HepG2 (cell line): ENCODE results near the gene KRTAP27-1. TPM values are rescaled to one million over a fixed set of nuclear protein-coding genes. Genes with fewer than 3 reads are reported as not detected.

ENCODE experiments used
- ATAC-seq: fragments of 200-7000 bp; cut with Tn5 transposase; 3 replicates; pipeline ENCODE4 v1.9.1; 2020; ENCODE audit warnings: mild to moderate bottlenecking, moderate library complexity
- BruUV-seq: library from RNA; stranded (reverse); fragments of 400-500 nt; replicated peaks from 2 replicates; lab custom pipeline; 2021; lab: Mats Ljungman, UMichigan
- CTCF ChIA-PET: fragments of 300-600 bp; formaldehyde crosslinking; extraction: SDS; loops from one replicate; lab custom pipeline; 2021; ENCODE audit warnings: low total read pairs, inconsistent platforms, low intra/inter-chr PET ratio; lab: Yijun Ruan, JAX
- POLR2A ChIA-PET: fragments of 350-600 bp; sonication (Branson Sonifier 250); formaldehyde crosslinking; loops from one replicate; lab custom pipeline; 2020; ENCODE audit warnings: antibody characterized with exemption, inconsistent platforms; lab: Yijun Ruan, JAX
- DNase-seq: peaks from one replicate; pipeline ENCODE4 v3.0.0-alpha.2; 2015; ENCODE audit warnings: low spot score
- FAIRE-seq: peaks from 3 replicates; lab custom pipeline; 2011; peaks lifted over from hg19 to GRCh38; lab: Jason Lieb, UNC
- H2AFZ ChIP-seq: one replicate; pipeline ENCODE4 v1.6.1; 2011; ENCODE audit warnings: low read length, inconsistent platforms
- H3K27ac ChIP-seq: fragments of 300-600 bp; 3 replicates; pipeline ENCODE4 v1.8.0; 2011; ENCODE audit warnings: mixed run types, mild to moderate bottlenecking, mixed read lengths, low read length, inconsistent platforms; ENCODE audit not compliant: insufficient read depth; ENCODE audit errors: extremely low read length
- H3K27me3 ChIP-seq, 2 experiments: fragments of 200-600 bp in 1 of 2; 2 replicates in 1 of 2; 3 replicates in 1 of 2; pipeline versions ENCODE4 v1.6.0 to v1.8.0; 2011; ENCODE audit warnings: low read length in 2 of 2, mild to moderate bottlenecking in 2 of 2, moderate library complexity in 2 of 2, inconsistent platforms in 1 of 2; ENCODE audit not compliant: insufficient read depth in 2 of 2, control insufficient read depth in 1 of 2
- H3K36me3 ChIP-seq, 2 experiments: fragments of 200-600 bp in 1 of 2; replicated peaks in 1 of 2; 2 replicates in 1 of 2; 3 replicates in 1 of 2; pipeline versions ENCODE4 v1.5.1 to v1.8.0; 2011; ENCODE audit warnings: low read length in 2 of 2, inconsistent platforms in 1 of 2; ENCODE audit not compliant: insufficient read depth in 2 of 2, control insufficient read depth in 1 of 2
- H3K4me1 ChIP-seq: 2 replicates; pipeline ENCODE4 v1.5.1; 2012; ENCODE audit warnings: low read length, inconsistent platforms; ENCODE audit not compliant: insufficient read depth
- H3K4me2 ChIP-seq: 2 replicates; pipeline ENCODE4 v1.6.0; 2011; ENCODE audit warnings: low read depth, low read length, inconsistent platforms
- H3K4me3 ChIP-seq, 3 experiments: fragments of 200-600 bp in 1 of 3; sonication (generic), shearing (Covaris generic) in 1 of 3; replicated peaks in 1 of 3; 2 replicates each; pipeline ENCODE4 v1.5.1; 2011 to 2016; ENCODE audit warnings: low read length in 3 of 3, inconsistent platforms in 2 of 3, low read depth in 2 of 3, mild to moderate bottlenecking in 2 of 3, control low read depth in 1 of 3, mixed read lengths in 1 of 3; ENCODE audit not compliant: insufficient read depth in 1 of 3
- H3K79me2 ChIP-seq: one replicate; pipeline ENCODE4 v1.6.1; 2011; ENCODE audit warnings: low read length, inconsistent platforms; ENCODE audit not compliant: insufficient read depth
- H3K9ac ChIP-seq: 2 replicates; pipeline ENCODE4 v1.6.0; 2011; ENCODE audit warnings: mild to moderate bottlenecking, low read depth, low read length, inconsistent platforms; ENCODE audit not compliant: insufficient read depth
- H3K9me3 ChIP-seq: 2 replicates; pipeline ENCODE4 v1.5.1; 2012; ENCODE audit warnings: mild to moderate bottlenecking, low read length
- H4K20me1 ChIP-seq: 2 replicates; pipeline ENCODE4 v1.6.0; 2011; ENCODE audit warnings: inconsistent platforms, mild to moderate bottlenecking, low read length, moderate library complexity; ENCODE audit not compliant: insufficient read depth
- ATM ChIP-seq: fragments of 450-650 bp; IDR thresholded peaks from 2 replicates; pipeline ENCODE4 v1.7.1; 2017; ENCODE audit warnings: mild to moderate bottlenecking, borderline replicate concordance
- CENPT ChIP-seq: sonication (generic); formaldehyde crosslinking; IDR thresholded peaks from 2 replicates; pipeline ENCODE4 v1.8.0; 2022; ENCODE audit warnings: low read depth, mild to moderate bottlenecking, moderate library complexity, missing genetic modification reagents
- ISL2 ChIP-seq: sonication (generic); formaldehyde crosslinking; IDR thresholded peaks from 2 replicates; pipeline ENCODE4 v1.5.0; 2020; ENCODE audit warnings: missing genetic modification reagents
- JDP2 ChIP-seq: sonication (generic); formaldehyde crosslinking; IDR thresholded peaks from 2 replicates; pipeline ENCODE4 v1.8.1; 2022; ENCODE audit warnings: missing genetic modification reagents, borderline replicate concordance
- KLF15 ChIP-seq: sonication (generic); formaldehyde crosslinking; IDR thresholded peaks from 2 replicates; pipeline ENCODE4 v1.8.1; 2023; ENCODE audit warnings: borderline replicate concordance, mild to moderate bottlenecking, inconsistent platforms, missing genetic modification reagents, mixed read lengths
- NFE2 ChIP-seq: sonication (generic); formaldehyde crosslinking; IDR thresholded peaks from 2 replicates; pipeline ENCODE4 v1.4.0; 2020; ENCODE audit warnings: missing genetic modification reagents
- NFKB2 ChIP-seq: sonication (generic); formaldehyde crosslinking; IDR thresholded peaks from 2 replicates; pipeline ENCODE4 v1.4.0; 2020; ENCODE audit warnings: missing genetic modification reagents, borderline replicate concordance
- NRL ChIP-seq: sonication (generic); formaldehyde crosslinking; IDR thresholded peaks from 2 replicates; pipeline ENCODE4 v1.5.0; 2020; ENCODE audit warnings: missing genetic modification reagents, mild to moderate bottlenecking, moderate library complexity, borderline replicate concordance
- XRCC5 ChIP-seq: fragments of 200-400 bp; formaldehyde crosslinking; optimal IDR thresholded peaks from 2 replicates; pipeline ENCODE3; 2017; ENCODE audit warnings: mild to moderate bottlenecking, low read length
- ZFP36 ChIP-seq: fragments of 150-350 bp; IDR thresholded peaks from 2 replicates; pipeline ENCODE4 v1.6.1; 2018; ENCODE audit warnings: borderline replicate concordance, low read length, low read depth; ENCODE audit not compliant: partially characterized antibody
- ZNF326 ChIP-seq: sonication (generic); formaldehyde crosslinking; IDR thresholded peaks from 2 replicates; pipeline ENCODE4 v1.4.0; 2020; ENCODE audit warnings: missing genetic modification reagents, borderline replicate concordance
- ZNF468 ChIP-seq: sonication (generic); formaldehyde crosslinking; IDR thresholded peaks from 2 replicates; pipeline ENCODE4 v1.8.0; 2022; ENCODE audit warnings: mild to moderate bottlenecking, moderate library complexity, missing genetic modification reagents
- ZNF530 ChIP-seq: sonication (generic); formaldehyde crosslinking; IDR thresholded peaks from 2 replicates; pipeline ENCODE4 v1.5.0; 2020; ENCODE audit warnings: low read depth, mild to moderate bottlenecking, missing genetic modification reagents
- ZNF563 ChIP-seq: sonication (generic); formaldehyde crosslinking; IDR thresholded peaks from 2 replicates; pipeline ENCODE4 v1.8.0; 2022; ENCODE audit warnings: mild to moderate bottlenecking, moderate library complexity, missing genetic modification reagents
- ZNF850 ChIP-seq: sonication (generic); formaldehyde crosslinking; conservative IDR thresholded peaks from 2 replicates; pipeline ENCODE4 v1.9.0; 2021; ENCODE audit warnings: mild to moderate bottlenecking, missing genetic modification reagents
- WGBS: methylation state at CpG from one replicate; pipeline ENCODE4 v1.1.6; 2017; ENCODE audit warnings: low lambda C conversion rate; 5-methylcytosine and 5-hydroxymethylcytosine counted together
- in situ Hi-C: cut with HindIII; loops from 2 replicates; pipeline ENCODE4 v1.10.0; 2017; ENCODE audit warnings: low pct_unique_long_range_greater_than_20kb; ENCODE audit not compliant: extremely low pct_ligation_motif_present
- intact Hi-C: fragments of 100-400 bp; cut with micrococcal nuclease; formaldehyde crosslinking; loops from one replicate; pipeline ENCODE4 v1.10.0; 2022; ENCODE audit not compliant: unreplicated experiment
- polyA plus RNA-seq, 8 experiments: library from polyadenylated mRNA; depleted of rRNA in 3 of 8; stranded (reverse) in 7 of 8; unstranded in 1 of 8; fragments of >200 nt; fragmentation: Illumina TruSeq in 4 of 8; extraction: Trizol in 4 of 8; gene quantifications; 2 replicates each; pipeline versions ENCODE4 v1.2.1 to v1.2.3, GENCODE V29; 2011 to 2016; ENCODE audit warnings: low read depth in 4 of 8, missing spikeins in 1 of 8, mixed read lengths in 1 of 8; ENCODE audit not compliant: insufficient read depth in 1 of 8
- total RNA-seq, 5 experiments: library from RNA; depleted of rRNA; stranded (reverse); fragments of >200 nt; fragmentation: Illumina TruSeq; extraction: Trizol; gene quantifications; 2 replicates each; pipeline ENCODE4 v1.2.3, GENCODE V29; 2016; ENCODE audit warnings: low read depth in 1 of 5
- TF ChIP-seq, protein P1 (sequence below): sonication (generic); formaldehyde crosslinking; IDR thresholded peaks from 2 replicates; pipeline ENCODE4 v1.4.0; 2020; ENCODE audit warnings: mild to moderate bottlenecking, missing genetic modification reagents
- TF ChIP-seq, protein P2 (sequence below): IDR thresholded peaks from 2 replicates; pipeline ENCODE4 v1.6.1; 2016; ENCODE audit warnings: low read depth, control low read depth
- TF ChIP-seq, protein P3 (sequence below): sonication (generic); formaldehyde crosslinking; IDR thresholded peaks from 2 replicates; pipeline ENCODE4 v1.5.0; 2020; ENCODE audit warnings: missing genetic modification reagents
- TF ChIP-seq, protein P4 (sequence below), 2 experiments: IDR thresholded peaks; 2 replicates each; pipeline ENCODE4 v1.6.1; 2011 to 2012; ENCODE audit warnings: low read length in 2 of 2, borderline replicate concordance in 1 of 2, low read depth in 1 of 2, mild to moderate bottlenecking in 1 of 2, moderate library complexity in 1 of 2

Gene KRTAP27-1
- total and polyA plus RNA-seq, 2 of the 13 experiments (the other 11 are each of a cell fraction or from before 2014, with no cell fraction given) = not detected

DNA sequence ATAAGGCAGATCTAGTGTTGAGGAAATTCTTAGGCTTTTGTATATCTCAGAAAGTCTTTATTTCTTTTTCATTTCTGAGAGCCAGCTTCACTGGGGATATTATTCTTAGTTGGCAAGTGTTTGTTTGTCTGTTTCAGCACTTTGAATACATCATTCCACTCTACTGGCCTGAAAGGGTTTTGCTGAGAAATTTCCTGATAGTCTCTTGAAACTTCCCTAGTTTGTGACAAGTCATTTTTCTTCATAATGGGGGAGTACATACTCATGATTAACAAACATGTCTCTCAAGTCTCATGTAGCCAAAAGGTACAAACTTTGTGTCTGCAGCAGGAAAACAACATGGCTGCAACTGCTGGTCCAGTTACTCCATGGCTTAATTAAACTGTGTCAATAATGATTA, 11.1 kb downstream of the KRTAP27-1 start (continued):
- no peak for TF ChIP-seq CENPT (CRISPR knock-in tag)
- TF ChIP-seq, protein P1, sequence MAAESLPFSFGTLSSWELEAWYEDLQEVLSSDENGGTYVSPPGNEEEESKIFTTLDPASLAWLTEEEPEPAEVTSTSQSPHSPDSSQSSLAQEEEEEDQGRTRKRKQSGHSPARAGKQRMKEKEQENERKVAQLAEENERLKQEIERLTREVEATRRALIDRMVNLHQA (CRISPR knock-in tag) = no peak
- no peak for TF ChIP-seq ZNF563
- TF ChIP-seq ZNF530 (CRISPR knock-in tag) = no peak

DNA sequence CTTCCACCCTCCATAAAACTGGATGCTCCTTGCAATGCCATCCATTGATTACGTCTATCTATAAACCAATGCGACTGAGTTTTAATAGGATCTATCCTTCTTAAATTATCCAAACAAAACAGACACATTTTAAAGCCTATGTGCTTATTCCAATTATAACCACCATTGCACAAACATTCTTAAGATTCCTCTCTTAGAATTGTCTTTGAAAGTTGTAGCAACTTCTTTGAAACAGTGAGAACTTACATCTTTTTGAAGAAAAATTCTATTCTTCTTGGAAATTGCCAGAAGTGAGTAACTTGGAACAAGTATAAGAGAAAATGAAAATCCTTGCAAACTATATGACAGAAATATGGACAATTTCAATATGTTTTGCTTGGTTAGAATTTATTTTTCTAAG, 17.3 kb downstream of the KRTAP27-1 start, which contains the start of gene KRTAP26-1:
KRTAP26-1 (minus strand) TSS at position 101 of the 400 bp plus-strand sequence. CDS start 280 bp downstream, outside the sequence.
- Histone ChIP-seq H3K9me3 (peaks cover 95% of the 10 kb centered on the region), H3K4me3 (no peak within 1 kb of the TSS), H4K20me1 (no peaks in the 10 kb centered on the region), H3K36me3 (no peaks in the 10 kb centered on the region), H2AFZ (no peak within 1 kb of the TSS), H3K79me2 (no peaks in the 10 kb centered on the region), H3K4me1 (no peaks in the 10 kb centered on the region), H3K27ac (no peak within 1 kb of the TSS), H3K4me2 (no peak within 1 kb of the TSS), H3K9ac (no peak within 1 kb of the TSS), H3K27me3 (no peaks in the 10 kb centered on the region)
- in situ Hi-C loops = no loop called here
- ATAC-seq (no peak), DNase-seq (no peak), FAIRE-seq (no peak)
- WGBS = 89% methylated on average over 2 of the region's 2 CpGs
- CTCF ChIA-PET = no interaction called here
- POLR2A ChIA-PET = no interaction called here
- intact Hi-C loops = no loop called here
- no TSS peak for BruUV-seq
- no peak for TF ChIP-seq NRL
- TF ChIP-seq ZNF468 = no peak
- TF ChIP-seq, protein P2, sequence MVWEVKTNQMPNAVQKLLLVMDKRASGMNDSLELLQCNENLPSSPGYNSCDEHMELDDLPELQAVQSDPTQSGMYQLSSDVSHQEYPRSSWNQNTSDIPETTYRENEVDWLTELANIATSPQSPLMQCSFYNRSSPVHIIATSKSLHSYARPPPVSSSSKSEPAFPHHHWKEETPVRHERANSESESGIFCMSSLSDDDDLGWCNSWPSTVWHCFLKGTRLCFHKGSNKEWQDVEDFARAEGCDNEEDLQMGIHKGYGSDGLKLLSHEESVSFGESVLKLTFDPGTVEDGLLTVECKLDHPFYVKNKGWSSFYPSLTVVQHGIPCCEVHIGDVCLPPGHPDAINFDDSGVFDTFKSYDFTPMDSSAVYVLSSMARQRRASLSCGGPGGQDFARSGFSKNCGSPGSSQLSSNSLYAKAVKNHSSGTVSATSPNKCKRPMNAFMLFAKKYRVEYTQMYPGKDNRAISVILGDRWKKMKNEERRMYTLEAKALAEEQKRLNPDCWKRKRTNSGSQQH = no peak
- TF ChIP-seq ZNF850 (CRISPR knock-in tag) = no peak
- TF ChIP-seq KLF15 = no peak
- TF ChIP-seq ISL2 = no peak
- no peak for TF ChIP-seq NFE2 (CRISPR knock-in tag)
- no peak for TF ChIP-seq JDP2 (CRISPR knock-in tag)
- TF ChIP-seq ZFP36 = no peak
- TF ChIP-seq ZNF326 (CRISPR knock-in tag) = no peak
- TF ChIP-seq, protein P3, sequence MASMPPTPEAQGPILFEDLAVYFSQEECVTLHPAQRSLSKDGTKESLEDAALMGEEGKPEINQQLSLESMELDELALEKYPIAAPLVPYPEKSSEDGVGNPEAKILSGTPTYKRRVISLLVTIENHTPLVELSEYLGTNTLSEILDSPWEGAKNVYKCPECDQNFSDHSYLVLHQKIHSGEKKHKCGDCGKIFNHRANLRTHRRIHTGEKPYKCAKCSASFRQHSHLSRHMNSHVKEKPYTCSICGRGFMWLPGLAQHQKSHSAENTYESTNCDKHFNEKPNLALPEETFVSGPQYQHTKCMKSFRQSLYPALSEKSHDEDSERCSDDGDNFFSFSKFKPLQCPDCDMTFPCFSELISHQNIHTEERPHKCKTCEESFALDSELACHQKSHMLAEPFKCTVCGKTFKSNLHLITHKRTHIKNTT (CRISPR knock-in tag) = no peak
- TF ChIP-seq XRCC5 = no peak
- no peak for TF ChIP-seq NFKB2 (CRISPR knock-in tag)
- TF ChIP-seq, protein P4, sequence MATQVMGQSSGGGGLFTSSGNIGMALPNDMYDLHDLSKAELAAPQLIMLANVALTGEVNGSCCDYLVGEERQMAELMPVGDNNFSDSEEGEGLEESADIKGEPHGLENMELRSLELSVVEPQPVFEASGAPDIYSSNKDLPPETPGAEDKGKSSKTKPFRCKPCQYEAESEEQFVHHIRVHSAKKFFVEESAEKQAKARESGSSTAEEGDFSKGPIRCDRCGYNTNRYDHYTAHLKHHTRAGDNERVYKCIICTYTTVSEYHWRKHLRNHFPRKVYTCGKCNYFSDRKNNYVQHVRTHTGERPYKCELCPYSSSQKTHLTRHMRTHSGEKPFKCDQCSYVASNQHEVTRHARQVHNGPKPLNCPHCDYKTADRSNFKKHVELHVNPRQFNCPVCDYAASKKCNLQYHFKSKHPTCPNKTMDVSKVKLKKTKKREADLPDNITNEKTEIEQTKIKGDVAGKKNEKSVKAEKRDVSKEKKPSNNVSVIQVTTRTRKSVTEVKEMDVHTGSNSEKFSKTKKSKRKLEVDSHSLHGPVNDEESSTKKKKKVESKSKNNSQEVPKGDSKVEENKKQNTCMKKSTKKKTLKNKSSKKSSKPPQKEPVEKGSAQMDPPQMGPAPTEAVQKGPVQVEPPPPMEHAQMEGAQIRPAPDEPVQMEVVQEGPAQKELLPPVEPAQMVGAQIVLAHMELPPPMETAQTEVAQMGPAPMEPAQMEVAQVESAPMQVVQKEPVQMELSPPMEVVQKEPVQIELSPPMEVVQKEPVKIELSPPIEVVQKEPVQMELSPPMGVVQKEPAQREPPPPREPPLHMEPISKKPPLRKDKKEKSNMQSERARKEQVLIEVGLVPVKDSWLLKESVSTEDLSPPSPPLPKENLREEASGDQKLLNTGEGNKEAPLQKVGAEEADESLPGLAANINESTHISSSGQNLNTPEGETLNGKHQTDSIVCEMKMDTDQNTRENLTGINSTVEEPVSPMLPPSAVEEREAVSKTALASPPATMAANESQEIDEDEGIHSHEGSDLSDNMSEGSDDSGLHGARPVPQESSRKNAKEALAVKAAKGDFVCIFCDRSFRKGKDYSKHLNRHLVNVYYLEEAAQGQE (IDR thresholded peaks at IDR 0.05; ENCODE audit: borderline replicate concordance in 1 of 2, low read depth in 1 of 2, low read length in 2 of 2) = no peak
- no peak for TF ChIP-seq ATM
